Thyroid gland (tissue), 4 donors: ENCODE results near the gene PPP1R3A. TPM values are rescaled to one million over a fixed set of nuclear protein-coding genes. Genes with fewer than 3 reads are reported as not detected.

Experiments
- DNase-seq, 2 donors: peaks; one replicate each; pipeline ENCODE4 v3.0.0-alpha.2; 2019
- H3K27ac ChIP-seq, 3 donors: fragments of 200-600 bp; sonication (generic); 1 replicate in 2 of 3; 2 replicates in 1 of 3; pipeline ENCODE4 v1.5.1; 2016 to 2019; ENCODE audit warnings: mild to moderate bottlenecking in 1 of 3, moderate library complexity in 1 of 3
- H3K27me3 ChIP-seq: fragments of 200-600 bp; sonication (generic); one replicate; pipeline ENCODE4 v1.5.1; 2019
- H3K36me3 ChIP-seq, 2 donors: fragments of 200-600 bp; sonication (generic); one replicate each; pipeline ENCODE4 v1.5.1; 2016 to 2019
- H3K4me1 ChIP-seq, 2 donors: fragments of 200-600 bp; sonication (generic); one replicate each; pipeline ENCODE4 v1.5.1; 2017 to 2019
- H3K4me3 ChIP-seq, 3 donors: fragments of 200-600 bp; sonication (generic); replicated peaks in 1 of 3; 1 replicate in 2 of 3; 2 replicates in 1 of 3; pipeline ENCODE4 v1.5.1; 2016; ENCODE audit warnings: mild to moderate bottlenecking in 1 of 3
- H3K9me3 ChIP-seq: fragments of 200-600 bp; sonication (generic); one replicate; pipeline ENCODE4 v1.5.1; 2017
- POLR2A ChIP-seq, 2 donors: fragments of 450-650 bp; IDR thresholded peaks; one replicate each; pipeline ENCODE4 v1.6.1; 2017; ENCODE audit warnings: antibody characterized with exemption in 2 of 2, mild to moderate bottlenecking in 2 of 2, moderate library complexity in 1 of 2
- WGBS, 2 donors: methylation state at CpG; one replicate each; pipeline ENCODE4 v1.1.5; 2017; 5-methylcytosine and 5-hydroxymethylcytosine counted together
- intact Hi-C: fragments of 100-400 bp; cut with DNase I; formaldehyde crosslinking; loops from one replicate; pipeline ENCODE4 v1.15.1; 2023
- total RNA-seq, 4 donors: library from RNA; depleted of rRNA; stranded (reverse); fragments of >200 nt; gene quantifications; one replicate each; pipeline ENCODE4 v1.2.3, GENCODE V29; 2016
- TF ChIP-seq, protein P1 (sequence below), 6 experiments: fragments of 200-600 bp in 3 of 6; fragments of 450-650 bp in 3 of 6; sonication (generic) in 3 of 6; IDR thresholded peaks; one replicate each; pipeline ENCODE4 v1.5.1; 2016 to 2019; ENCODE audit warnings: antibody characterized with exemption in 6 of 6, mild to moderate bottlenecking in 2 of 6, inconsistent platforms in 1 of 6, moderate library complexity in 1 of 6

PPP1R3A gene
- total RNA-seq, 4 donors from 2014 or later: not detected

DNA sequence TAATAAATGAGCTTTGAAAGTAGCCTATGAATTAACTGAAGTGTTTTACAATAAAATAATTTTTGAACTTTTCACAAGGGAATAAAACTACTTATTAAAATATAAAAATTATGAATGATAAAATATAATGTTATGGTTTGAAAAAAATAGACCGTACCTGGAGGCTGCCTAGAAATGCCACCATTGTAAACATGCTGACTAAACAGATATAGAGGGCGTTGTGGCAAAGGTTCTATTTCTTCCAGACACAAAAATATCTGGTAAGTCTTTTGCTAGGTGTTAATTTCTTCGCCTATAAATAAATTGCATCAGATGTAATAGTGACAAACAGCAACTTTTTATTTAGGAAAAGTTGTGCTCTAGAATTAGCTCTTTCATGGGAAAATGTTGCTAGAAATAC is 11.2 kb downstream of the PPP1R3A start:
- intact Hi-C loops: no loop called here
- TF ChIP-seq POLR2A (IDR thresholded peaks at IDR 0.05): no peak
- TF ChIP-seq, protein P1, sequence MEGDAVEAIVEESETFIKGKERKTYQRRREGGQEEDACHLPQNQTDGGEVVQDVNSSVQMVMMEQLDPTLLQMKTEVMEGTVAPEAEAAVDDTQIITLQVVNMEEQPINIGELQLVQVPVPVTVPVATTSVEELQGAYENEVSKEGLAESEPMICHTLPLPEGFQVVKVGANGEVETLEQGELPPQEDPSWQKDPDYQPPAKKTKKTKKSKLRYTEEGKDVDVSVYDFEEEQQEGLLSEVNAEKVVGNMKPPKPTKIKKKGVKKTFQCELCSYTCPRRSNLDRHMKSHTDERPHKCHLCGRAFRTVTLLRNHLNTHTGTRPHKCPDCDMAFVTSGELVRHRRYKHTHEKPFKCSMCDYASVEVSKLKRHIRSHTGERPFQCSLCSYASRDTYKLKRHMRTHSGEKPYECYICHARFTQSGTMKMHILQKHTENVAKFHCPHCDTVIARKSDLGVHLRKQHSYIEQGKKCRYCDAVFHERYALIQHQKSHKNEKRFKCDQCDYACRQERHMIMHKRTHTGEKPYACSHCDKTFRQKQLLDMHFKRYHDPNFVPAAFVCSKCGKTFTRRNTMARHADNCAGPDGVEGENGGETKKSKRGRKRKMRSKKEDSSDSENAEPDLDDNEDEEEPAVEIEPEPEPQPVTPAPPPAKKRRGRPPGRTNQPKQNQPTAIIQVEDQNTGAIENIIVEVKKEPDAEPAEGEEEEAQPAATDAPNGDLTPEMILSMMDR (IDR thresholded peaks at IDR 0.05): no peak
- Histone ChIP-seq H3K27me3 (no peaks in the 10 kb centered on the region), H3K4me1 (no peaks in the 10 kb centered on the region), H3K9me3 (no peaks in the 10 kb centered on the region), H3K36me3 (no peaks in the 10 kb centered on the region), H3K27ac (no peak overlapping the region), H3K4me3 (no peak overlapping the region)
- no peak for DNase-seq
- WGBS, 2 donors: 83 to 93% methylated on average over 3 of the region's 3 CpGs

DNA sequence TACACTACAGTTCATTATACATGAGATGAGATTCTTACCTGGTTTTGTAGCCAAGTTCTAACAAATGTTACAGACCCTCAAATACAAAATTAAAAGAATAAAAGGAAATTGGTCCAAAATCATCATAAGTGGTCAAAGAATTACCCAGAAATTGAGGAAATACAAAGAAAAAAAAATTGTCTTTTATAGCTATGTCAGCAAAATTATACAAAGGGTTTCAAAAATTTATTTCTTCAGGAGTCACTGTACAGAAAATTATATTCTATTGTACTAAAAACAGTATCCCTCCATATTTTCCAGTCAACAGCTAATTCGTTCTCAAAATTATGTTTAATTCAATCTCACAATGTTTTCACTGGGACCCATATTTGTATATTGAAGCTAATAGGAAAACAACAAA is 14.3 kb downstream of the PPP1R3A start:
- Histone ChIP-seq H3K9me3 (no peaks in the 10 kb centered on the region), H3K27ac (no peak overlapping the region), H3K36me3 (no peaks in the 10 kb centered on the region), H3K27me3 (no peaks in the 10 kb centered on the region), H3K4me1 (no peaks in the 10 kb centered on the region), H3K4me3 (no peak overlapping the region)
- WGBS, 2 donors: 70 to 79% methylated on average over 1 of the region's 1 CpG
- DNase-seq: no peak
- intact Hi-C loops: no loop called here
- no peak for TF ChIP-seq POLR2A (IDR thresholded peaks at IDR 0.05)
- TF ChIP-seq, protein P1 (IDR thresholded peaks at IDR 0.05): no peak

DNA sequence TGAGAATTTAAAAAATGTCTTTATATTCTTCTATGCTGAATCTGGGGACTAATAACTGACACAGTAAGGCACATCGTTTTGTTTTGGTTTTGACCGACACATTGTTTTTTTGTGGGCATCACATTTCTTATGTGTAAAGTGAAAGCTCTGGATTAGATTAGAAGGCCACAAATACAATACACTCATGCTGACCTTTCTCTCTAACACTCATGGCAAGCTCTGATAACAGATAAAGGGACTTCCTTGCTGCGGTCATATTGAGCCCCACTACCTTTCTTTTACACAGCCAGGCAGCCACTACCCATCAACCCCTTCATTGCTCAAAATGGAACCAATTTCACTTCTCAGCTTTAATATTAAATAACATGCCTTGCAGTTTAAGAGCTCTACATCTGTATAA is 26.0 kb downstream of the PPP1R3A start:
- no peak for DNase-seq
- Histone ChIP-seq H3K9me3 (no peaks in the 10 kb centered on the region), H3K4me1 (no peaks in the 10 kb centered on the region), H3K36me3 (no peaks in the 10 kb centered on the region), H3K27ac (no peak overlapping the region), H3K4me3 (no peak overlapping the region), H3K27me3 (no peaks in the 10 kb centered on the region)
- no peak for TF ChIP-seq POLR2A (IDR thresholded peaks at IDR 0.05)
- TF ChIP-seq, protein P1 (IDR thresholded peaks at IDR 0.05): no peak
- intact Hi-C loops: no loop called here
- WGBS, 2 donors: 28 to 30% methylated on average over 3 of the region's 3 CpGs

DNA sequence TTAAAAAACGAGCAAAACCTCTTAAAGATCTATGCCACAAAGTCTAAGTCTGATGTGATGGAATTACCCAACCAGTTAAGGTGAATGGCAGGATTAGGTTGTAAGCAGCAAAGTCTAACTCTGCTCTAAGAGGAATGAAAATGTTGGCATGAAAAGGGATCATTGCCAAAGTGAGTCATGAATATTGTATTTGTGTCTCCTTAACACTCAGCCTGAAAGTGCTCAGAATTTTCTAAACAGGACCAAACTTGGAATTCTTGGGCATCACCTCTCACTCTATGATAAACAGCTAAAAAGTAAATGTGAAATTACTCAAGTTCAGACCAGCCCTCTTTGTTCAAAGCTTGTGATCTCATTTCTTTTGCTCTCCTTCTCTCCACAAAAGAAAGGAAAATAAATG is 27.0 kb downstream of the PPP1R3A start:
- 72 to 73% methylated on average over 1 of the region's 1 CpG for WGBS, 2 donors

DNA sequence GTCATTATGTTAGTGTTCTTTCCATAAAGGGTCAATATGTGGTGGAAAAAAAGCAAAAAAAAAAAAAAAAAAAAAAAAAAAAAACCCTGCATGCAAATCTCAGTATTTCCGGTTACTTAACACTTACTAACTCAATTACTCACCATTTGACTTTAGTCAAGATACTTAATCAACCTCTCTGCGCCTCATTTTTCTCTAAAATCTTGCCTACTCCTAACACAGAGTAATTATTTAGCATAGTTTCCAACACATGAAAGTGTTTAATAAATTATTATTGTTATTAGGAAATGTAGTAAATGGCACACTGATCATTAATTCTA is 27.8 kb downstream of the PPP1R3A start:
- H3K27me3 ChIP-seq: no peaks in the 10 kb centered on the region
- no peaks in the 10 kb centered on the region for H3K9me3 ChIP-seq
- no peak overlapping the region for H3K4me3 ChIP-seq
- intact Hi-C loops: no loop called here
- 83 to 85% methylated on average over 2 of the region's 2 CpGs for WGBS, 2 donors
- no peaks in the 10 kb centered on the region for H3K36me3 ChIP-seq
- no peak for DNase-seq
- TF ChIP-seq, protein P1 (IDR thresholded peaks at IDR 0.05): no peak
- H3K27ac ChIP-seq: no peak overlapping the region
- H3K4me1 ChIP-seq: no peaks in the 10 kb centered on the region

More for the DNA sequence above, 27.0 kb downstream of the PPP1R3A start:
- H3K9me3 ChIP-seq: no peaks in the 10 kb centered on the region
- H3K4me3 ChIP-seq: no peak overlapping the region
- no peaks in the 10 kb centered on the region for H3K36me3 ChIP-seq
- no peak for DNase-seq
- no peak overlapping the region for H3K27ac ChIP-seq
- H3K27me3 ChIP-seq: no peaks in the 10 kb centered on the region
- no peaks in the 10 kb centered on the region for H3K4me1 ChIP-seq
- intact Hi-C loops: no loop called here
- no peak for TF ChIP-seq POLR2A (IDR thresholded peaks at IDR 0.05)
- TF ChIP-seq, protein P1 (IDR thresholded peaks at IDR 0.05): no peak
